ENCODE measurements around the gene CASK.
"Not testable (repeated sequence)": the region's sequence is repeated elsewhere in the genome, so short reads cannot be mapped to it uniquely, and the experiment has no call there.

CASK gene

DNA sequence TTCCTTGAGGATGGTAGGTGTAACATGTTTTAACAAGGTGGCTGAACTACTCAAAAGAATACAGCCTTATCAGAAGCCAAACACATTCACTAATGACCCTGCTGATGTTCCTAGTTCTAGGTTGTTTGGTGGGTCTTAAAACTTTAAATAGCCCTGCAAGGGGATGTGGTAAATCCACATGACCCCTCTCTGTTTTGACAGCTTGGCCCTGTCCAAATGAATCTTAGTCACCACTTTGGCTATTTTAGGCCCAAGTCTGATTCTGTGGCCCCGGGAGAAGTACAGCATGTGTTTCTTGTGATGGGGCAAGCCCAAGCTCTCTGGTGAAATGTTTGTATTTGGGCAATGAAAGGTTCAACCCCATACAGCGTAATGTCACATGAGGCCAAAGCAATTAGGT lies 289.1 kb downstream of the CASK start:
- DNase-seq: peak in 8 of 56 donors; percentile 0 to 12 (median 2)

DNA sequence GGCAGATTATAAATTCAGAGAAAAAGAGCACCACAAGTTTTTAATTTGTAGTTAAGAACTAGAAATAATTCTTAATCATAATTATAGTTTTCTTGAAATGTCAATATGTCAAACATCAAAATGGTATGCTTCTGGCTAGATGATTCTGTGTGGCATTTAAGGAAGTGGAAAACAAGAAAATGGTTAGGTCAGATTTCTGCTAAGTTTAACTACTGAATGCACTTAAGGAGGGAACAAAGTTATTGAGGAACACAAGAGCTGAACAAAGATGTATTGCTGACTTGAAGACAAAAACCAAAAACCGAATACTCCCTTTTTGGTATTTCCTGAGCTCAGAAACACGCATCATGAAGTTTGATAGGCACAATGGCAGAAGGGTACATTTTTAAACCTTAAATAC lies 293.3 kb downstream of the CASK start:
- DNase-seq: no peak

DNA sequence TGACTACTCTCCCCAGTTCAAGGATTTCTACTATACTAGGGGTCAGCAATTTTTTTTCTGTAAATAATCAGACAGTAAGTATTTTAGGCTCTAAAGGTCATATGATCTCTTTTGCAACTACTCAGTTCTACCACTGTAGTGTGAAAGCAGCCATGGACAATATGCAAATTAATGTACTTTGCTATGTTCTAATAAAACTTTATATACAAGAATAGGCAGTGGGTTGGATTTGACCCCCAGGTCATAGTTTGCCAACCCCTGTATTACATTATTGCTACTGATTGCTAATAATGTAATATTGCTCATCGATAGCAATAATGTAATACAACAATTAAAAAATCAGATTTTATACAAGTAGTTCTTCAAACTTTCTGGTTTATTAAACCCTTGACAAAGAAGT lies 293.8 kb downstream of the CASK start:
- no peak for DNase-seq

DNA sequence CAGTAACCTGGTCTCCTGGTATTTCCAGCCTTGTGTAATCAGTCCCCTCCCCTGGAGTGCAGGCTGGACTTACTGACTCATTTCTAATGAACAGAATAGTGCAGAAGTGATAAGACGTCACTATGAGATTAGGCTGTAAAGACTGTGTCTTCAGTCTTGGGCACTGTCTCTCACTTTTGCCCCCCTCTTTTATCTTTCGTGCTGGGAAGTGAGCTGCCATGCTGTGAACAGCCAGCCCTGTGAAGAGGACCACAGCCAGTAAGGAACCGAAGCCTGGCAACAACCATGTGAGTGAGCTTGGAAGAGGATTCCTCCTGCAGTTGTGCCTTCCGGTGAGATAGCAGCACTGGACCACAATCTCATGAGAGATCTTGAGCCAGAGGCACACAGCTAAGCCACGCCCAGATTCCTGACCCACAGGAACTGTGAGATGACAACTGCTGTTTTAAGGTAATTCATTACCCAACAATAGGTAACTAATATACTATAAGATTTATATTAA lies 302.1 kb downstream of the CASK start:
- no peak for DNase-seq

DNA sequence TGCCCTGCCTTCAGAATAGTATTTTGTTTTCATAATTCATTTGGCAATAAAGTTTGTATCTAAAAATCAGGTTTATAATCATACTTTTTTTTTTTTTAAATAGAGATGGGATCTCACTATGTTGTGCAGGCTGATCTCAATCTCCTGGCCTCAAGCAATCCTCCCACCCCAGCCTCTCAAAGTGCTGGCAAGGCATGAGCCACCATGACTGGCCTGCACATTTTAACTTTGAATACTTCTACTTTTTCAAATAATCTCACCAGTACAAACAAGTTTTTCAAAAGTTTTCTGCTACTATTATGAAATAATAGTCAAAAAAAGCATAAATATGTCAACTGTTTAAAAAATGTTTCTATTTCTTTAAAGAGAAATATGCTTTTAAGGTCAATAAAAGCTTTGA lies 304.1 kb downstream of the CASK start:
- no peak for DNase-seq

DNA sequence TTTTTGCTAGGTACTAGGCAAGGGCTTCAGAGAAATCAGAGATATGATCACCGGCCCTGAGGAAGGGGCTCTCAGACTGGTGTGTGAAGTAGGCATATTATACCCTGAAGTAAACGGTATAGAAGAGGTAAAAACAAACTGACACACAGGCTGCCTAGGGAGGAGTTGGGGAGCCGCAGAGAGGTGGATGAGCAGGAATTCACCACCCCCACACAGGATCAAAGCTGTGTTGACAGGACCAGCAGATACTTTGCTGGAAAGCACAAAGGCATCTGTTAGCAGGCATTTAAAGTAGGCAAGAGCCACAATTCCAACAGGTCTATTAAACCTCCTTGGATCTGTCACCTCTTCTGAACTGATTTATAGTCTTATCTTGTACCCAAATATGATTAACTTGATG lies 306.4 kb downstream of the CASK start:
- DNase-seq: peak in 1 of 56 donors; percentile 2

DNA sequence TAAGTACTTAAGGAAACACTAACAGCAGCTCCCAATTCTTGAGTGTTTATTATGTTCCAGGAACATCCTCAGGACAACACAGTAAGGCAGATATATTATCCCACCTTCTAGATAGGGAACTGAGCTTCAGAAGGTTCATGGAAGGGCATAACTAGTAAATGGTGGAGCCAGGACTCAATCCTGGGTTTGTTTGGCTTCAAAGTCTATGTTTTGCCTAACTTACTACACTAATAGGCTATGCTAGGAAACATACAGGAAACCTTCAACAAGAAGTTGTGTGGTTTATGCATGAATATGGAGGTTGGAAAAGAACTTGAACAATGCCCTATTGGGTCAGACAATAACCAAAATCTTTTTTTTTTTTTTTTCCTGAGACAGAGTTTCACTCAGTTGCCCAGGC lies 307.1 kb downstream of the CASK start:
- DNase-seq: no peak

DNA sequence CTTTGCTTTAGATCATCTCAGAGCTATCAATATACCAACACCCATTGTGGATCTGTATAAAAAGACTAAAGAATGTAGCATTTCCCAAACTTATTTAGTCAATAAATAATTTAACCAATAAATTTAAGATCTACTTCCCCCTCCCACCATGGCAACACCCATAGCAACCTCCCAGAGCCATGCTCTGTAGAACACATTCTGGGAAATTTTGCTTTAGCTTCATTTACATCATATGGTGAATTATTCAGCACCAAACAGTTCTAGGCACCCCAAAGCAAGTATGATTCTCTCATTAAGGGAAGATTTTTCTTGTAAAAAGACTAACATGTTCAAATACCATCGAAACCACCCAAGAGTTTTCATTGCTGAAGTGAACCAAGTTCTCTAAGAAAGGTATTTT lies 315.1 kb downstream of the CASK start:
- DNase-seq: no peak

DNA sequence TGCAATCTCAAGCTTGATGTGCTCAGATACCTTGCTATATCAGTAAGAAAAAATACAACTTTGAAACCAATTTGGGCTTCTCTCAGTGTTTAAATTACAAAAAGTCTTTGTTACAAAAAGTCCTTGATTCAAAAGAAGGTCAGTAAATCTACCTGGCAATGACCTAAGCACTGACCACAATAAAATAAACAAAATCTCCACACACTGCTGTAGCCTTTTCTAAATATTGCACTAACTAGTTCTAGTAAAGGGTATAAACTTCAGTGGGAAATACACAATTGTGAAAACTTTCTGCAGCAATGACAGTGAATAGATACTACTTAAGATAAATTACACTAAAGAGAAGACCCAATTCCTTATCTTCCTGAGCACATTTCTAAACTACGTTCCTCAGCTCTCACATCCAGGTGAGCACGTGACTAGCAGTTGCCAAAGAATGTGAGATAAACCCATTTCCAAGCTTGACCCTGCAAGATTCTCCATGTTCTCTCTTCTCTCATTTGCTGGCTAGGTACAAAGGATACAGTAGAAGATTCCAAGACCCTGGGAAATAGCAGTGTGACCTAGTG lies 316.0 kb downstream of the CASK start:
- DNase-seq: no peak

DNA sequence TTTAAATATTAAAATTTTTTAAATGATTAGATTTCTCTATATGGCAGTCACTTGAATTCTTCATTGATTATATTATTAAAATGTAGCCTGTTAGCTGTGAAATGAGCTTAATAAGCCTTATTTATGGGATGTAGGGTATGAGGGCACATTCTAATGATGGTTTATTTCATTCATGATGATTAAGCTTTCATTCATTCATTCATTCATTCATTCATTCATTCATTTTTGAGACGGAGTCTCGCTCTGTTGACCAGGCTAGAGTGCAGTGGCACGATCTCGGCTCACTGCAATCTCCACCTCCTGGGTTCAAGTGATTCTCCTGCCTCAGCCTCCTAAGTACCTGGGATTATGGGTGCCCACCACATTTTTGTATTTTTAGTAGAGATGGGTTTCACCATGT lies 317.3 kb downstream of the CASK start:
- not testable (repeated sequence) for DNase-seq

DNA sequence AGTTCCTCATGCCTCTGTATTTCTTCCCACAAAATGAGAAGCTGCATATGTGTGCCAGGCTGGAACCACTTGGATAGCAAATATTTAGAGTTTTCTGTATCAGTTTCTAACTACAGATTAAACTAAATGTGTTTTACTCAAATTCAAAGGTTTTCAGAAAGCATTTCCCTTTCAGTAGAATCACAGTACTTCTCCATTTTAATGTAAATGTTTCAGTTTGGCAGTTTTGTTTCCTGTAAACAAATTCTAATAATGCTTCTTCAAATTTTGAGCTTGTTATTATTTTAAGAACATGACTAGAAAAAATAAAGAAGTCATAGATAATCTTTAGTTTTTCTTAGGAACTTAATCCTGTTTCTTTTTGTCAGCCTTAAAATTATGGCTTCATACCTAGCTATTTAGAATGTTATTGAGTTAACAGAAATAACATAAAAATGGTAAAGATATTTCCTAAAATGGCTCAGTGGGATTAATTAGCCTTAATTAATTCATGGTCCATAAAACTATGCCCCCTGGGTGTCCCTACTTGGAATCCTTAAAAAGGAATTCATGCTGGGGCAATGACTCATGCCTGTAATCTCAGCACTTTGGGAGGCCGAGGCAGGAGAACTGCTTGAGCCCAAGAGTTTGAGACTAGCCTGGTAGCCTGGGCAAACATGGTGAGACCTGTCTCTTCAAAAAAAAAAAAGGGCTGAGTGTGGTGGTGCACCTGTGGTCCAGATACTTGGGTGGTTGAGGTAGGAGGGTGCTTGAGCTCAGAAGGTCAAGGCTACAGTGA lies 318.4 kb downstream of the CASK start:
- DNase-seq: no peak

DNA sequence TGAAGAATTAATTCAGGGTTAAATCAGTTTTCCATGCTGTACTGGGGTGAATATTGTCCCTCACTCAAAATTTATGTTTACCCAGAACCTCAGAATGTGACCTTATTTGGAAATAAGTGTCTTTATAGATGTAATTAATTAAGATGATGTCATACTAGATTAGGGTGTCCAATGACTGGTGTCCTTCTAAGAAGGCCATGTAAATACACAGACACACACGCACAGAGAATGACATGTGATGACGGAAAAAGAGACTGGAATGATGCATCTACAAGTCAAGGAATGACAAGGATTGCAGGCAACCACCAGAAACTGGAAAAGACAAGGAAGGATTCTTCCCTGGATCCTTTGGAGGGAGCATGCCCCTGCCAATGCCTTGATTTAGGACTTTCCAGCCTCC lies 319.2 kb downstream of the CASK start:
- DNase-seq: no peak

DNA sequence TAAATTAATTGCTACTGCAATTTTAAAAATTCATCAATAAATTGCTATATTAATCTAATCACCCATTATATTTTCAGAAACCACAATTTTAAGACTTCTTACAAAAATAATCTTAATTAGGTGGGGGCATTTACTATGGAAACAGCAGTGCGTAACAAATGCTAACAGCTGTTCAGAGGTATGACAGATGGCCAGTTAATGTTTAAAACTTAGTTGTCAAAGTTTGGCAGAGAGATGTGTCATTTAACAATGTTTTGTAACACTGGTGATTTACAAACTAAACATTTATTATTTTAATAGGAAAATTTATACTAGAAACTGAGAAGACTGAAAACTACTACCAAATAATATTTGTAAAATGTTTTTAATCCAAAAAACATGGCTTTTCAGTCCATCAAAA lies 319.8 kb downstream of the CASK start:
- DNase-seq: no peak

DNA sequence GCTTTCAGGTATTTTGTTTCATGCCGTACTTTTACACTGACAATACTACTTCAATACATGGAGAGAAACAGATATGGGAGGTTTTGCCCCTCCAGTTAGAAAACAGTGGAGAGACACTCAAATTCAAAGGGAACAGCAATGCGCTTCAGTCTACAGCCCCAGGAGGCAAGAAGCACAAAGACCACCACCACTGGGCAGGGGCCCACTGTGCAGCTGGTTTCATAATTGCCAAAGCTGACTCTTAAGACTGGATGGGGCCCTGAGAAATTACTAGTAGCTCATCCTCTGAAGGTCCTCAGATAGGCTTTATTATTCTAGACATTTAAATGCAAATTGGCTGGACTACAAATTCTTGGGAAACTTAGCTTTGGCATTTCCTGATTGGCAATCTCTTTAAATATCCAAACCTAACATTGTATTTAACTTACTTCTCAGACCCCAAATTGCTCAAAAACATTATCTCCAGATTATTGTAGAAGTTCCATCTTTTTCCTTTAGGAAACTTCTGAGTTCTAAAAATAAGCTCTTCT lies 320.5 kb downstream of the CASK start:
- DNase-seq: no peak

DNA sequence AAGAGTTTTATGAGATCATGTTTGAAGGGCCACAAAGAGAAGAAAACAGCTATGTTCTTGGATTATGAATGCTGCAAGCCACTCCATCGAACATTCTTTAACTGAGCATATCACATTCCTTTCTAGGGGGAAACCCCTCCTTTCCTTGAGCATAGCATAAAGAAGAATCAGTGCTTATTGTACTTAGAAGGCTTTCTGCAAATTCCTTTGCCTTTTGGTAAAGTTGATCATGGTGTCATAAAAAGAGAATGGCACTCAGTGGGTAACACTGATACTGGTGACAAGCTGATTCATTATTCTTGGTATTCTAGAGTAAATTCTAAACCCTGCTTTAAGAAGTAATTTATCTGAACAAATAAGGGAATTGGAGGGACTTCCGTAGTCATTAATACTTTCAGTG lies 323.1 kb downstream of the CASK start:
- no peak for DNase-seq

DNA sequence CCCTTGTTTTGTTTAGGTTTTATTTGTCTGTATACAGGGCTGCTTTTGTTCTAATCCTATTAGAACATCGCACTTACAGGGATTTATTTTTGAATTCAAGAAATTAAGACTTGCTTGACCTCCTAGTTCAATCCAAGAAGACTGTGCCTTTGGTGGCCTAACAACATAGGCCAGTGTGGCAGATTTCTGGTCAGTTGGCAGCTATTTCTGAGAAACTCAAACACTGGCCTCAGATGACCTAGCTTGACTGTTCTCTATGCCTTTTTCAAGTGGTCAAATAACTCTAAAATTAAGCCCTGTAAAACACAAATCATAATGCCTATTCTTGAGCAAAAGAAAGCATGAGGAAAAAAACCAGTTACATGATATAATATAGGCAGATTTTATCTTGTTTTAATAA lies 323.8 kb downstream of the CASK start:
- DNase-seq: no peak

DNA sequence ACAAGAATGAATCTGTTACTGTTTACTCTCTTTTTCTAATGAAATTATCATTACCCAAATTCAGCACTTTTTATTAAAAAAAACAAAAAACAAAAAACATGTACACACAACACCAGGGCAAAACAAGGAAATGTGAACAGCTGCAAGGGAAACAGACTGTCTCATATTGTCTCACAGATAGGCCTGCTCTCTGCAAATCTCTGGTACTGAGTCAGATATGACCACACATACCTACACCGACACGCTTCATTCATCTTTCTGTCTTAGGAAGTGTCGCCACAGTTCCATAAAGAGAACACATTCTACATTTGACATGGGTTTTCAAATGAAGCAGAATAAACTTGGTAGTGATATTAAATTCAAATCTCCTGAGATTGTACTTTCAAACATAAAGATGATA lies 326.8 kb downstream of the CASK start:
- no peak for DNase-seq

DNA sequence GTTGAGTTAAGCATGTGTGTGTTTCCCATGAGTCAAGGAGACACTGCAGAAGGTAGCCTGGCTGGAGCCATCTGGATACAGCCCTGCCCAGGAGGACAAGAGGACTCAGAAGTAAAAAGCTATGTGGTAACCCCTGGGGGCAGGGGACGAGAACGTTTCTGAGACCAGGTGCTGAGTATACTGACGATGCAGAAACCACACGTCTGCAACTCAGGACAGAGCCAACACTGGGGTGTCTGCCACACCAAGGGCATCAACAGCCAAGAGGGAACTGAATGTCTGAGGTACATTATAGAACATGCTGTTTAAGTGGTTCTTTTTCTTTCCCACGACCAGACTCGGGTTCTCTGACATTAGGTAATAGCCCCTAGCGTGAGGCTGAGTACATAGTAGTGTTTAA lies 328.7 kb downstream of the CASK start:
- DNase-seq: no peak

DNA sequence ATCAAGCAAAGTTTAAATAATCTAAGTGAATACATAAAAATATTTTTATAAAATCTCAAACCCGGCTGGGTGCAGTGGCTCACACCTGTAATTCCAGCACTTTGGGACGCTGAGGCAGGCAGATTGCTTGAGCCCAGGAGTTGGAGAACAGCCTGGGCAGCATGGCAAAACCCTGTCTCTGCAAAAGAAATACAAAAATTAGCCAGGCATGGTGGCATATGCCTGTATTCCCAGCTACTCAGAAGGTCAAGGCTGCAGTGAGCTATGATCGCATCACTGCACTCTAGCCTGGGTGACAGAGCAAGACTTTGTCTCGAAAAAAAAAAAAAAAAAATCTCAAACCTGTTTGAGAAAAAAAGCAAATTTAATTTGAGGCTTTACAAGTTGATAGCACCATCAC lies 331.4 kb downstream of the CASK start:
- DNase-seq: no peak

DNA sequence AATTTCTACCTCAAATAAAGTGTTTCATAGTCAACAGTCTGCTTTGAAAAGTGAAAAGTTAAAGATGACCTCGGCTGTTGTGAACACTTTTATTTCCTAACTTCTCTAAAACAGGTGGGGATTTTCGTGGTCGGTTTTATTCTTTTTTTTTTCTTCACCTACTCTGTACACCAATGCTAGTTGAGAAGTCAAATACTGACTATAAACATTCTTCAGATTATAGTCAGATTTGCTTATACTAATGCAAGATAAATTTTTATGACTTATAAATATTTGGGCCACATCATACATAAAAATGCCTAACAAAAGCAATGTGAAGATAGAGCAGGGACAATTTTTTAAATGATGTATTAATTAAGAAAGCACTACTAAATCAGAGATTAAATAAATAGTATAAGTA lies 332.7 kb downstream of the CASK start:
- no peak for DNase-seq

DNA sequence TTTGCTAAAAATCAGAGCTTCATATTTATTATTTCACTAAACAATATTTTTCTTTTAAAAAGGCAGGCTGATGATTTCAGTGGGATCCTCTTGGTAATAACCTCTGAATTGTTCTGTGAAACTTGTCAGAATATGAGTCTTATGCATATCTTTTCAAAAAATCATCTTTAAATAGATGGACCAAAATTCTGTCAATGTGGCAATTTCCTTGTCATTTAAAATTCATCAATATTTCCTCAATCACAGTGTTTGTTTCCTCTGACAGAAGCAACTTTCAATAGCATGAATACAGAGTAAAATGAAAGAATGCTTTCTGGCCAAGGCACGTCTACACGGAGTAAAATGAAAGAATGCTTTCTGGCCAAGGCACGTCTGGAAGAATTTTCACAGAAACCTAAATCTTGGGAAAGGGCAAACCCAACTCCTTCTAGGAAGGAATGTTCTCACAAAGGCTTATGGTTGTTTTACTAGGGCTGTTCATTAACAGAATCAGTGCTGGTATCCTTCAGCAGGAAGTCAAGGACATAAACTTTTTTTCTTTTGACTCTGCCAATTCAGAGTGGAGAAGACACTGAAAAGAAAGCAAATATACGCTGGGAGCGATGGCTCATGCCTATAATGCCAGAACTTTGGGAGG lies 333.6 kb downstream of the CASK start:
- no peak for DNase-seq

DNA sequence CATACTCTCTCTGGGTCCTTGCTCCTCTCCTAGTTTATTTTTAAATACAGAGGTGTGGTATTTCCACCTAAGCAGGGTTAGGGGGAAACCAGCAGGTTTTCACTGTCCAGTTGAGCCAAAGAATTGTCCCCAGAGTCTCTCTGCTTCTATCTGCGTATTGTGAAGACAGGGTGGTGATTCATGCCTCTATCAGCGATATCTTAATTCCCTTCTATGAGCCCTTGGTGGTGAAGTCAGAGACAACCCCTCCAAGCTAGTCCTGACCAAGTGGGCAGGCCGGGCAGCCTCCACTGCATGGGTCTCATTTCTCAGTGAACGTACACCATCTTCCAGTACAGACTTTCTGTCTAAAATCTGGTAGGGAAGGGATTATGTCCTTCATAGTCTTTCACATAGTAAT lies 335.1 kb downstream of the CASK start:
- DNase-seq: no peak
